H1 (cell line): Measurements from ENCODE around the gene AGBL4. TPM values are rescaled to one million over a fixed set of nuclear protein-coding genes. Genes with fewer than 3 reads are reported as not detected.

ENCODE experiments used
- CTCF ChIA-PET: fragments of 300-600 bp; sonication (Branson Sonifier 250); formaldehyde crosslinking; loops from one replicate; lab custom pipeline; 2021; ENCODE audit not compliant: partially characterized antibody; lab: Charles Lee
- POLR2A ChIA-PET: fragments of 300-600 bp; sonication (Branson Sonifier 250); formaldehyde crosslinking; loops from one replicate; lab custom pipeline; 2021; ENCODE audit warnings: inconsistent platforms; ENCODE audit not compliant: partially characterized antibody; lab: Charles Lee
- DNase-seq, 2 experiments: peaks; one replicate each; pipeline versions ENCODE4 v3.0.0 to v3.0.0-alpha.2; 2010 to 2022; ENCODE audit warnings: low spot score in 2 of 2, low read depth in 1 of 2, mixed read lengths in 1 of 2
- FAIRE-seq: peaks from 2 replicates; lab custom pipeline; 2011; peaks lifted over from hg19 to GRCh38; lab: Jason Lieb, UNC
- H2AFZ ChIP-seq: 2 replicates; pipeline ENCODE4 v1.8.1; 2012; ENCODE audit warnings: low read length, inconsistent platforms
- H2AK5ac ChIP-seq: 2 replicates; pipeline ENCODE4 v1.6.1; 2013; ENCODE audit warnings: low read depth, low read length
- H2BK120ac ChIP-seq: replicated peaks from 2 replicates; pipeline ENCODE3; 2013; ENCODE audit warnings: low read depth, low read length, inconsistent platforms
- H2BK12ac ChIP-seq: 2 replicates; pipeline ENCODE4 v1.6.1; 2013; ENCODE audit warnings: low read depth, low read length
- H2BK15ac ChIP-seq: 2 replicates; pipeline ENCODE4 v1.6.1; 2013; ENCODE audit warnings: low read length
- H2BK20ac ChIP-seq: 2 replicates; pipeline ENCODE4 v1.6.1; 2013; ENCODE audit warnings: low read length
- H2BK5ac ChIP-seq: 2 replicates; pipeline ENCODE4 v1.6.1; 2013; ENCODE audit warnings: low read depth, low read length
- H3K14ac ChIP-seq: 2 replicates; pipeline ENCODE4 v1.6.1; 2013; ENCODE audit warnings: inconsistent platforms; ENCODE audit not compliant: insufficient read length
- H3K18ac ChIP-seq: 2 replicates; pipeline ENCODE4 v1.6.1; 2013; ENCODE audit warnings: low read length; ENCODE audit errors: extremely low read depth
- H3K23ac ChIP-seq: 2 replicates; pipeline ENCODE4 v1.6.1; 2013; ENCODE audit warnings: inconsistent platforms; ENCODE audit not compliant: insufficient read length
- H3K23me2 ChIP-seq: 2 replicates; pipeline ENCODE4 v1.6.1; 2013; ENCODE audit warnings: low read depth, low read length
- H3K27ac ChIP-seq: 2 replicates; pipeline ENCODE4 v1.6.1; 2011; ENCODE audit warnings: low read depth, low read length, inconsistent platforms
- H3K27me3 ChIP-seq, 4 experiments: replicated peaks in 1 of 4; 1 replicate in 1 of 4; 2 replicates in 3 of 4; pipeline versions ENCODE4 v1.6.1 to v1.8.1; 2011 to 2013; ENCODE audit warnings: low read length in 3 of 4, mild to moderate bottlenecking in 3 of 4, inconsistent platforms in 2 of 4, mixed read lengths in 2 of 4, moderate library complexity in 1 of 4; ENCODE audit not compliant: control insufficient read depth in 3 of 4, insufficient read depth in 3 of 4; ENCODE audit errors: extremely low read depth in 1 of 4
- H3K36me3 ChIP-seq, 4 experiments: 2 replicates each; pipeline versions ENCODE4 v1.6.1 to v1.8.1; 2011 to 2013; ENCODE audit warnings: mild to moderate bottlenecking in 4 of 4, low read length in 3 of 4, moderate library complexity in 2 of 4, control low read depth in 1 of 4, inconsistent platforms in 1 of 4; ENCODE audit not compliant: insufficient read depth in 4 of 4, control insufficient read depth in 2 of 4
- H3K4ac ChIP-seq: replicated peaks from 2 replicates; pipeline ENCODE3; 2013; ENCODE audit warnings: low read length, low read depth, mixed read lengths, inconsistent platforms; ENCODE audit not compliant: insufficient read length
- H3K4me1 ChIP-seq, 4 experiments: replicated peaks in 1 of 4; 1 replicate in 1 of 4; 2 replicates in 3 of 4; pipeline versions ENCODE4 v1.6.1 to v1.8.1; 2011 to 2013; ENCODE audit warnings: low read length in 3 of 4, inconsistent platforms in 2 of 4, mixed read lengths in 1 of 4; ENCODE audit not compliant: insufficient read depth in 4 of 4, control insufficient read depth in 3 of 4
- H3K4me2 ChIP-seq, 2 experiments: 2 replicates each; pipeline versions ENCODE4 v1.6.1 to v1.8.1; 2011 to 2013; ENCODE audit warnings: low read depth in 2 of 2, low read length in 2 of 2, control low read depth in 1 of 2, inconsistent platforms in 1 of 2, mild to moderate bottlenecking in 1 of 2; ENCODE audit not compliant: insufficient read depth in 1 of 2
- H3K4me3 ChIP-seq, 4 experiments: fragments of 200-600, 300-600 bp in 1 of 4; sonication (generic), shearing (Covaris generic), sonication (Bioruptor Twin) in 1 of 4; 2 replicates each; pipeline versions ENCODE4 v1.5.1 to v1.8.1; 2011 to 2016; ENCODE audit warnings: low read length in 4 of 4, low read depth in 3 of 4, control low read depth in 2 of 4, inconsistent platforms in 2 of 4, mild to moderate bottlenecking in 2 of 4, mixed read lengths in 1 of 4, moderate library complexity in 1 of 4; ENCODE audit not compliant: insufficient read depth in 2 of 4; ENCODE audit errors: extremely low read depth in 1 of 4
- H3K56ac ChIP-seq: replicated peaks from 2 replicates; pipeline ENCODE3; 2013; ENCODE audit warnings: low read depth, mild to moderate bottlenecking, mixed read lengths, low read length, inconsistent platforms; ENCODE audit not compliant: insufficient read length
- H3K79me1 ChIP-seq: 2 replicates; pipeline ENCODE4 v1.6.1; 2013; ENCODE audit warnings: low read depth, low read length, control low read depth
- H3K79me2 ChIP-seq, 2 experiments: 2 replicates each; pipeline versions ENCODE4 v1.6.1 to v1.8.1; 2012 to 2013; ENCODE audit warnings: low read length in 2 of 2, mild to moderate bottlenecking in 2 of 2, inconsistent platforms in 1 of 2; ENCODE audit not compliant: insufficient read depth in 2 of 2, control insufficient read depth in 1 of 2
- H3K9ac ChIP-seq, 4 experiments: replicated peaks in 1 of 4; 1 replicate in 1 of 4; 2 replicates in 3 of 4; pipeline versions ENCODE4 v1.6.1 to v1.8.1; 2011 to 2013; ENCODE audit warnings: low read depth in 3 of 4, low read length in 3 of 4, control low read depth in 2 of 4, mild to moderate bottlenecking in 2 of 4, moderate library complexity in 2 of 4, inconsistent platforms in 1 of 4; ENCODE audit errors: extremely low read depth in 1 of 4
- H3K9me3 ChIP-seq, 2 experiments: 2 replicates each; pipeline versions ENCODE4 v1.6.1 to v1.8.1; 2012 to 2013; ENCODE audit warnings: mild to moderate bottlenecking in 2 of 2, moderate library complexity in 2 of 2, control low read depth in 1 of 2, inconsistent platforms in 1 of 2, low read depth in 1 of 2, low read length in 1 of 2, mixed read lengths in 1 of 2; ENCODE audit not compliant: insufficient read depth in 2 of 2
- H4K20me1 ChIP-seq, 2 experiments: replicated peaks in 1 of 2; 2 replicates each; pipeline versions ENCODE3 to v1.8.1; 2011 to 2013; ENCODE audit warnings: inconsistent platforms in 2 of 2, low read length in 2 of 2, mild to moderate bottlenecking in 1 of 2; ENCODE audit not compliant: insufficient read depth in 2 of 2, control insufficient read depth in 1 of 2
- H4K5ac ChIP-seq: 2 replicates; pipeline ENCODE4 v1.6.1; 2013; ENCODE audit warnings: low read length, low read depth, mixed read lengths, inconsistent platforms; ENCODE audit not compliant: insufficient read length
- H4K8ac ChIP-seq: 2 replicates; pipeline ENCODE4 v1.8.0; 2013; ENCODE audit warnings: mild to moderate bottlenecking, moderate library complexity, low read length, inconsistent platforms; ENCODE audit not compliant: insufficient read depth; ENCODE audit errors: extremely low read depth
- H4K91ac ChIP-seq: replicated peaks from 2 replicates; pipeline ENCODE3; 2013; ENCODE audit warnings: low read length, mixed read lengths, inconsistent platforms; ENCODE audit not compliant: insufficient read length
- BRCA1 ChIP-seq: IDR thresholded peaks from 2 replicates; pipeline ENCODE4 v1.6.1; 2012; ENCODE audit warnings: low read depth, low read length, improper control_type of control experiment
- CREB1 ChIP-seq: IDR thresholded peaks from 2 replicates; pipeline ENCODE4 v1.6.1; 2012; ENCODE audit warnings: inconsistent platforms
- EGR1 ChIP-seq: IDR thresholded peaks from 2 replicates; pipeline ENCODE4 v1.6.1; 2011; ENCODE audit warnings: low read depth, low read length, borderline replicate concordance
- EP300 ChIP-seq, 2 experiments: IDR thresholded peaks; 1 replicate in 1 of 2; 2 replicates in 1 of 2; pipeline ENCODE4 v1.6.1; 2011 to 2012; ENCODE audit warnings: low read depth in 2 of 2, low read length in 2 of 2, mild to moderate bottlenecking in 2 of 2, borderline replicate concordance in 1 of 2, inconsistent platforms in 1 of 2, moderate library complexity in 1 of 2
- GABPA ChIP-seq: IDR thresholded peaks from 2 replicates; pipeline ENCODE4 v1.6.1; 2011; ENCODE audit warnings: mild to moderate bottlenecking, low read length, moderate library complexity, borderline replicate concordance; ENCODE audit not compliant: insufficient read depth
- GTF2F1 ChIP-seq: IDR thresholded peaks from 2 replicates; pipeline ENCODE4 v1.6.1; 2012; ENCODE audit warnings: low read depth, low read length, improper control_type of control experiment, borderline replicate concordance
- HDAC2 ChIP-seq, 2 experiments: fragments of 300-600 bp in 1 of 2; sonication (generic) in 1 of 2; IDR thresholded peaks; 2 replicates each; pipeline ENCODE4 v1.6.1; 2011 to 2012; ENCODE audit warnings: low read depth in 2 of 2, low read length in 2 of 2, mild to moderate bottlenecking in 2 of 2, moderate library complexity in 2 of 2, borderline replicate concordance in 1 of 2, inconsistent platforms in 1 of 2
- KDM1A ChIP-seq: fragments of 200-600, 300-600 bp; sonication (generic); IDR thresholded peaks from 2 replicates; pipeline ENCODE4 v1.7.1; 2016; ENCODE audit warnings: mild to moderate bottlenecking, low read length, borderline replicate concordance
- MAFK ChIP-seq: IDR thresholded peaks from 2 replicates; pipeline ENCODE4 v1.6.1; 2012; ENCODE audit warnings: low read depth, mild to moderate bottlenecking, improper control_type of control experiment, low read length
- RFX5 ChIP-seq: IDR thresholded peaks from 2 replicates; pipeline ENCODE4 v1.6.1; 2011; ENCODE audit warnings: low read depth, low read length, improper control_type of control experiment, borderline replicate concordance
- RNF2 ChIP-seq: fragments of 200-900, 300-1000 bp; sonication (generic); IDR thresholded peaks from 2 replicates; pipeline ENCODE4 v1.7.1; 2016; ENCODE audit warnings: borderline replicate concordance, low read depth, mild to moderate bottlenecking, antibody characterized with exemption, low read length; ENCODE audit not compliant: poor library complexity, severe bottlenecking; ENCODE audit errors: missing control alignments
- TEAD4 ChIP-seq: IDR thresholded peaks from 2 replicates; pipeline ENCODE4 v1.6.1; 2012; ENCODE audit warnings: low read depth, low read length, inconsistent platforms, mixed read lengths
- WGBS, 2 experiments: shearing (Covaris generic) in 1 of 2; methylation state at CpG; one replicate each; pipeline versions ENCODE4 v1.1.6 to v1.1.7; 2013 to 2015; ENCODE audit warnings: low lambda C conversion rate in 2 of 2, mixed read lengths in 2 of 2, inconsistent platforms in 1 of 2, low coverage in 1 of 2, missing lambda C conversion rate in 1 of 2; ENCODE audit not compliant: insufficient replicate concordance in 2 of 2, insufficient coverage in 1 of 2, insufficient read length in 1 of 2; ENCODE audit errors: extremely low coverage in 1 of 2, missing lambda C conversion rate in 1 of 2; 5-methylcytosine and 5-hydroxymethylcytosine counted together
- polyA plus RNA-seq, 7 experiments: library from polyadenylated mRNA; depleted of rRNA in 3 of 7; stranded (reverse) in 5 of 7; unstranded in 2 of 7; fragments of >200 nt in 5 of 7; fragments of 200-250 nt in 2 of 7; gene quantifications; 1 replicate in 5 of 7; 2 replicates in 1 of 7; 4 replicates in 1 of 7; pipeline versions ENCODE4 v1.2.1 to v1.2.3, GENCODE V29; 2011 to 2013; ENCODE audit warnings: missing spikeins in 2 of 7, mixed read lengths in 2 of 7
- total RNA-seq: library from RNA; stranded (reverse); fragmentation: NEBNext Ultra II Directional; extraction: Animal tissue kit (Norgen Biotek cat#: 25700); gene quantifications from 2 replicates; pipeline ENCODE4 v1.2.1, GENCODE V29; 2021

Gene AGBL4
- total and polyA plus RNA-seq, 2 of the 8 experiments (the other 6 are each of a cell fraction or from before 2014, with no cell fraction given), result 0.41 to 0.45 TPM

DNA sequence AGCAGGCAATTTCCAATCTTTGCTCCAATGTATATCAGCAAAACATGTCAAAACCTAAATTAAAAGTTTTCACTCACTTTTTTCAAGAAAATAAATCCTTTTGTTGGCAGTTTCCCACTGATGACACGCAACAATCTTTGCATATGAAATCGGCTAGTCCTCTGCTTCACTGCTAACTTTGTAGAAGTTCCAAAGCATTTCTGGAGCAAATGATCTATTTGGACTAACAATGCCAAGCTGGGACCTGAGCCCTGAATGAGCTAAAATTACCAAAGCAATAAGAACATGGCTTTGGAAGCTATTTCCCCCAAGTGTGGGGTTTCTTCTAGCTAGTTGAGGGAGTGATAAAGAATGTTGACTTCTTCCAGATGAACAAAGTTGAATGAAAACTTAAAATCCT is 1252.2 kb downstream of the AGBL4 start:
- Histone ChIP-seq H4K20me1 (no peaks in the 10 kb centered on the region), H4K8ac (no peak overlapping the region), H3K56ac (no peak overlapping the region), H3K27ac (no peak overlapping the region), H2BK5ac (no peak overlapping the region), H3K4me3 (no peak overlapping the region), H3K79me2 (peaks cover 0 to 3% of the 10 kb centered on the region in 2 experiments; a peak in 1 of 4 replicates), H3K36me3 (peaks cover 0 to 7% (median 0%) of the 10 kb centered on the region in 4 experiments; a peak in 2 of 8 replicates), H3K4ac (no peak overlapping the region), H3K79me1 (peaks cover 2% of the 10 kb centered on the region; the same call in 1 of the 2 replicates), H2AK5ac (no peak overlapping the region), H2BK120ac (no peak overlapping the region), H3K23ac (no peak overlapping the region), H3K9ac (no peak overlapping the region), H3K14ac (no peak overlapping the region), H3K4me1 (peaks cover 0 to 4% (median 0%) of the 10 kb centered on the region in 4 experiments; a peak in 1 of 7 replicates), H3K9me3 (no peaks in the 10 kb centered on the region), H3K18ac (no peak overlapping the region), H3K27me3 (no peaks in the 10 kb centered on the region), H3K23me2 (peaks cover 6% of the 10 kb centered on the region; the same call in 1 of the 2 replicates), H2AFZ (no peak overlapping the region), H4K5ac (no peak overlapping the region), H4K91ac (no peak overlapping the region), H2BK20ac (no peak overlapping the region), H2BK12ac (no peak overlapping the region), H3K4me2 (no peak overlapping the region), H2BK15ac (no peak overlapping the region)
- FAIRE-seq, result no peak
- ChIA-PET CTCF (interaction anchor here (1.0 to 2.7 kb wide), 3 partner anchors 11 to 246 kb away, joined by 3 to 10 read pairs (median 7); no protein-coding TSS in a partner anchor), POLR2A (no interaction called here)
- no peak for TF ChIP-seq RNF2
- TF ChIP-seq EGR1, result no peak
- no peak for TF ChIP-seq EP300 (IDR thresholded peaks at IDR 0.05; ENCODE audit: borderline replicate concordance in 1 of 2, low read depth in 2 of 2, low read length in 2 of 2)
- no peak for TF ChIP-seq KDM1A
- no peak for TF ChIP-seq GABPA
- TF ChIP-seq CREB1, result no peak
- TF ChIP-seq HDAC2 (IDR thresholded peaks at IDR 0.05; ENCODE audit: borderline replicate concordance in 1 of 2, low read depth in 2 of 2, low read length in 2 of 2), result no peak
- TF ChIP-seq TEAD4, result no peak
- no peak for TF ChIP-seq RFX5
- no peak for TF ChIP-seq BRCA1
- no peak for TF ChIP-seq MAFK
- no peak for TF ChIP-seq GTF2F1
- 90% methylated on average over 2 of the region's 2 CpGs; no CpG with 5 or more reads in 1 of the 2 experiments for WGBS, 2 experiments
- no peak for DNase-seq
